Measurements from ENCODE around the gene UQCR11.

The UQCR11 gene

GRCh38 chr19:1567848-1568227 is 37.4 kb downstream of the UQCR11 start:
- Histone ChIP-seq H3K27ac (no peak overlapping the region), H3K36me3 (no peaks in the 10 kb centered on the region), H3K4me1 (peaks cover 0 to 28% (median 17%) of the 10 kb centered on the region in 4 donors), H3K9me3 (no peaks in the 10 kb centered on the region), H3K4me3 (peak overlapping the region; percentile 62 to 81), H3K27me3 (no peaks in the 10 kb centered on the region)
- intact Hi-C loops (cut with DNase I; ENCODE audit: low total_unique reads), result no loop called here
- no peak for TF ChIP-seq CTCF (IDR thresholded peaks at IDR 0.05)
- DNase-seq, result no peak

- intact Hi-C loops (cut with DNase I; ENCODE audit: low total_unique reads), result no loop called here
These were observed 38.0 kb downstream of the UQCR11 start for GRCh38 chr19:1567116-1567847.

GRCh38 chr19:1566392-1567115 is 38.7 kb downstream of the UQCR11 start:
- Histone ChIP-seq H3K4me1 (peaks cover 0 to 28% (median 17%) of the 10 kb centered on the region in 4 donors), H3K36me3 (no peaks in the 10 kb centered on the region), H3K27me3 (no peaks in the 10 kb centered on the region), H3K9me3 (no peaks in the 10 kb centered on the region), H3K27ac (peak overlapping the region; percentile 57 to 67), H3K4me3 (peak overlapping the region; percentile 62 to 81)
- no peak for TF ChIP-seq CTCF (IDR thresholded peaks at IDR 0.05)
- intact Hi-C loops (cut with DNase I; ENCODE audit: low total_unique reads), result no loop called here
- DNase-seq, result peak; percentile 68 to 77

More at GRCh38 chr19:1567116-1567847, 38.0 kb downstream of the UQCR11 start:
- no peak for TF ChIP-seq CTCF (IDR thresholded peaks at IDR 0.05)
- H3K9me3 ChIP-seq, result no peaks in the 10 kb centered on the region
- H3K27me3 ChIP-seq, result no peaks in the 10 kb centered on the region
- peak overlapping the region; percentile 57 to 67 for H3K27ac ChIP-seq
- no peak for DNase-seq
- peaks cover 0 to 28% (median 17%) of the 10 kb centered on the region in 4 donors for H3K4me1 ChIP-seq
- H3K4me3 ChIP-seq, result peak overlapping the region; percentile 62 to 81
- H3K36me3 ChIP-seq, result no peaks in the 10 kb centered on the region

GRCh38 chr19:1563251-1563650 is 42.0 kb downstream of the UQCR11 start:
- H3K4me1 ChIP-seq, result peaks cover 0 to 20% (median 12%) of the 10 kb centered on the region in 4 donors
- H3K9me3 ChIP-seq, result no peaks in the 10 kb centered on the region
- no peak overlapping the region for H3K4me3 ChIP-seq
- no peaks in the 10 kb centered on the region for H3K27me3 ChIP-seq
- intact Hi-C loops (cut with DNase I; ENCODE audit: low total_unique reads), result no loop called here
- H3K27ac ChIP-seq, result no peak overlapping the region
- TF ChIP-seq CTCF (IDR thresholded peaks at IDR 0.05), result no peak
- no peaks in the 10 kb centered on the region for H3K36me3 ChIP-seq
- no peak for DNase-seq

- Histone ChIP-seq H3K27me3 (no peaks in the 10 kb centered on the region), H3K9me3 (no peaks in the 10 kb centered on the region), H3K4me3 (no peak overlapping the region), H3K36me3 (peaks cover 0 to 9% (median 4%) of the 10 kb centered on the region in 3 donors), H3K4me1 (peaks cover 0 to 9% (median 5%) of the 10 kb centered on the region in 4 donors), H3K27ac (no peak overlapping the region)
- no peak for TF ChIP-seq CTCF (IDR thresholded peaks at IDR 0.05)
- intact Hi-C loops (cut with DNase I; ENCODE audit: low total_unique reads), result no loop called here
- DNase-seq, result no peak
These were observed 43.9 kb downstream of the UQCR11 start for GRCh38 chr19:1561236-1561842.

All from tibial artery (tissue), 4 donors.